GM19372 (cell line): ENCODE data around the gene C12orf42.

Experiments
- ATAC-seq: cut with Tn5 transposase; IDR thresholded peaks from one replicate; pipeline ENCODE4 v1.9.1; 2021; ENCODE audit warnings: mild to moderate bottlenecking, low read depth, moderate library complexity; ENCODE audit not compliant: unreplicated experiment

Gene C12orf42

DNA sequence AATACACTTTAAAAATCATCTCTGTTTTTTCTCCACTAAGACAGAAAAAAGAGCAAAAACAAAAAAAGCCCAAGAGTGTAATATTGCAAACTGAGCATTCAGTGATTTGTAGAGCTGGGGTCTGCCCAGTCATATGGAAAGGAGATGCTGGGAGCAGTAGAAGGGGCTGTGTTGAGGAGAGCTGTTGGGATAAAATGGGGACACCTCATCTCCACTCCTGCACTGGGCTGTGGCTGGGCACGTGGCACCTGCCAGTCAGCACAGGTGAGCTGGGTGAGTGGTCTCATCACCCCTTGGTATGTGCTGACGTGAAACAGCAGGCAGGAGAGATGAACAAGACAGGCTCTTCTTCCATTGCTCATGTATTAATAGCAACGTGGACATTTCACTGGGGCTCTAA lies 217.4 kb downstream of the C12orf42 start:
- ATAC-seq = no peak

DNA sequence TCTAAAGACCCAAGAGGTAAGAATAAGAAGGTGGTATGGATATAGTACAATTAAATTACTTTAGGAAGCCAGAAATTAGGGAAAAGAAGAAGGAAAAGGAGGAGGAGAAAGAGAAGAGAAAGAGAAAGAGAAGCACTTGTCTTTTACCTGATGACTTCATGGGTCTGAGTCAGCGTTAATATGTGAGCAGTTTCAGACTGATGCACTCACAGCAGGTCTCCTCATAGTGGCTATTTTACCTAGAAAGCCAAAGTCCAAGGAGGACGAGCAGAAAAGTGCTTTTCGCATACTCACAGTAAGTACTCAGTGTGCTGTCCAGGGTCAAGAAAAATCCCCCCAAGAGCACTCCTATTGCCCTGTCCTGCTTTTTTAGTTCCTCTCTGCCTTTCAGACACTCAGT lies 222.1 kb downstream of the C12orf42 start:
- no peak for ATAC-seq

DNA sequence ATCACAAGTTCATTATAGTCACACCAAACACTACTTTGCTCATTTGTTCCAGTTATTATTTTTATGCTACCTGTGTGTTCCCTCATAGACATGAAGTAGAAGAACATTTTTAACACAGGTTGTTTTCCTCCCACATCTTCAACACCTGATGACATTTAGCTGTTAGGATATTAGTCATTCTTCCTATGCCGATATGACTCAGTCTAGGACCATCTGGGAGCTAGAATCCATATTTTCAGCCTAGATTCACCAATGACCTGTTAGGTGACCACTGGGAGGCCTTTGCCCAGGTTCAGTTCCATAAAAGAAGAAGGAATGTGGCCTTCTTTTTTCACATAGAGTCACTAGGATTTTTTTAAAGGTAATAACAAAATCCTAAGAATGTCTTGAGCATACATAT lies 222.8 kb downstream of the C12orf42 start:
- no peak for ATAC-seq

- ATAC-seq = no peak
Measured at GRCh38 chr12:103269946-103270345, 225.8 kb downstream of the C12orf42 start.

- ATAC-seq = no peak
Measured at GRCh38 chr12:103268831-103269514, 226.8 kb downstream of the C12orf42 start.

DNA sequence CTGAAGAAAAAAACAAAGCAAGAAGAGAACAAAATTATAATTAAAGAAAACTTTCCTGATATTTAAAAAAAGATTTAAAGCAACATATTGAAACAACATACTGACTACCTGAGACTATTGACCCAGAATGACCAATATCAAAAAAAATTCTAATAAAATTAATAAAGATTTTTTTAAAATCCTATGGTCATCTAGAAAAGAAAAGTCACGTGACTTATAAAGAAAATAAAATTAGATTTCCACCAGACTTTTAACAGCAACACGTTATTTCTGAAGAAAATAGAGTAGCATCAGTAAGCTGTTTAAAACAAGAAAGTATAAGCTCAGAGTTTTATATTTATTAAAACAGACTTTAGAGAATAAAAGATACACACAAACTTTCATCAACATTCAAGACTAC lies 238.0 kb downstream of the C12orf42 start:
- no peak for ATAC-seq
